Ishikawa (cell line): Measurements from ENCODE around the gene GNB1L.

ENCODE experiments used
- CEBPB ChIP-seq: IDR thresholded peaks from 2 replicates; pipeline ENCODE4 v1.6.1; 2012
- CREB1 ChIP-seq: IDR thresholded peaks from 2 replicates; pipeline ENCODE4 v1.6.1; 2012; ENCODE audit warnings: low read depth
- EGR1 ChIP-seq: IDR thresholded peaks from 2 replicates; pipeline ENCODE4 v1.6.1; 2012
- EP300 ChIP-seq: IDR thresholded peaks from 2 replicates; pipeline ENCODE4 v1.6.1; 2012; ENCODE audit warnings: borderline replicate concordance
- FOXM1 ChIP-seq: IDR thresholded peaks from 2 replicates; pipeline ENCODE4 v1.6.1; 2012; ENCODE audit warnings: low read depth, borderline replicate concordance
- MAX ChIP-seq: IDR thresholded peaks from 2 replicates; pipeline ENCODE4 v1.6.1; 2012
- NFIC ChIP-seq: IDR thresholded peaks from 2 replicates; pipeline ENCODE4 v1.6.1; 2012
- RAD21 ChIP-seq: IDR thresholded peaks from 2 replicates; pipeline ENCODE4 v1.6.1; 2012; ENCODE audit warnings: low read depth
- TAF1 ChIP-seq: IDR thresholded peaks from 2 replicates; pipeline ENCODE4 v1.6.1; 2012; ENCODE audit warnings: low read depth, mild to moderate bottlenecking
- TCF12 ChIP-seq: IDR thresholded peaks from 2 replicates; pipeline ENCODE4 v1.6.1; 2012; ENCODE audit warnings: low read depth
- TEAD4 ChIP-seq: IDR thresholded peaks from 2 replicates; pipeline ENCODE4 v1.6.1; 2012
- YY1 ChIP-seq: IDR thresholded peaks from 2 replicates; pipeline ENCODE4 v1.6.1; 2012; ENCODE audit warnings: low read depth
- ZBTB7A ChIP-seq: IDR thresholded peaks from 2 replicates; pipeline ENCODE4 v1.6.1; 2012; ENCODE audit warnings: low read depth
- TF ChIP-seq, protein P1 (sequence below): IDR thresholded peaks from 2 replicates; pipeline ENCODE4 v1.6.1; 2012; ENCODE audit warnings: low read depth, mild to moderate bottlenecking

DNA sequence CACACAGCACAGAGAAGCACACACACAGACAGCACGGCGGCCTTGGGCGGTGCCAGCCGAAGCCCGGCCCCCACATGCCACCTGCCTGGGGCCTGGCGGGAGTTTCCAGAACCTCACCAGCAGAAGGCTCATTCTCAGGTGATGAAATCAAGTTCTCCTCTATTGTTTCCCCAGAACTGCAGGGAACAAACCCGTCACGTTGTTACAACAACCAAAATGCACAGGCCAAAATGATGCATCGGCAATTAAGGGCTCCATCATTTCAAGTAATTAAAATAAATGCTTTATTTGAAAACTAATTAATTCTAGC lies 30.8 kb downstream of the GNB1L start:
- TF ChIP-seq TEAD4 (no peak), CEBPB (no peak), YY1 (no peak), EP300 (no peak), NFIC (no peak), MAX (no peak), TCF12 (no peak), CREB1 (no peak), EGR1 (no peak), FOXM1 (no peak), TAF1 (no peak), RAD21 (no peak), ZBTB7A (no peak)
- TF ChIP-seq, protein P1, sequence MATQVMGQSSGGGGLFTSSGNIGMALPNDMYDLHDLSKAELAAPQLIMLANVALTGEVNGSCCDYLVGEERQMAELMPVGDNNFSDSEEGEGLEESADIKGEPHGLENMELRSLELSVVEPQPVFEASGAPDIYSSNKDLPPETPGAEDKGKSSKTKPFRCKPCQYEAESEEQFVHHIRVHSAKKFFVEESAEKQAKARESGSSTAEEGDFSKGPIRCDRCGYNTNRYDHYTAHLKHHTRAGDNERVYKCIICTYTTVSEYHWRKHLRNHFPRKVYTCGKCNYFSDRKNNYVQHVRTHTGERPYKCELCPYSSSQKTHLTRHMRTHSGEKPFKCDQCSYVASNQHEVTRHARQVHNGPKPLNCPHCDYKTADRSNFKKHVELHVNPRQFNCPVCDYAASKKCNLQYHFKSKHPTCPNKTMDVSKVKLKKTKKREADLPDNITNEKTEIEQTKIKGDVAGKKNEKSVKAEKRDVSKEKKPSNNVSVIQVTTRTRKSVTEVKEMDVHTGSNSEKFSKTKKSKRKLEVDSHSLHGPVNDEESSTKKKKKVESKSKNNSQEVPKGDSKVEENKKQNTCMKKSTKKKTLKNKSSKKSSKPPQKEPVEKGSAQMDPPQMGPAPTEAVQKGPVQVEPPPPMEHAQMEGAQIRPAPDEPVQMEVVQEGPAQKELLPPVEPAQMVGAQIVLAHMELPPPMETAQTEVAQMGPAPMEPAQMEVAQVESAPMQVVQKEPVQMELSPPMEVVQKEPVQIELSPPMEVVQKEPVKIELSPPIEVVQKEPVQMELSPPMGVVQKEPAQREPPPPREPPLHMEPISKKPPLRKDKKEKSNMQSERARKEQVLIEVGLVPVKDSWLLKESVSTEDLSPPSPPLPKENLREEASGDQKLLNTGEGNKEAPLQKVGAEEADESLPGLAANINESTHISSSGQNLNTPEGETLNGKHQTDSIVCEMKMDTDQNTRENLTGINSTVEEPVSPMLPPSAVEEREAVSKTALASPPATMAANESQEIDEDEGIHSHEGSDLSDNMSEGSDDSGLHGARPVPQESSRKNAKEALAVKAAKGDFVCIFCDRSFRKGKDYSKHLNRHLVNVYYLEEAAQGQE: no peak
